HG02938 (cell line): ENCODE measurements around the gene CHERP.
"Not testable (repeated sequence)": the region's sequence is repeated elsewhere in the genome, so short reads cannot be mapped to it uniquely, and the experiment has no call there.

ENCODE experiments used
- ATAC-seq: cut with Tn5 transposase; IDR thresholded peaks from one replicate; pipeline ENCODE4 v1.9.1; 2021; ENCODE audit warnings: mild to moderate bottlenecking, moderate library complexity; ENCODE audit not compliant: unreplicated experiment

The CHERP gene

GRCh38 chr19:16576690-16577530, 34.7 kb upstream of the CHERP start:
- ATAC-seq, result no peak

DNA sequence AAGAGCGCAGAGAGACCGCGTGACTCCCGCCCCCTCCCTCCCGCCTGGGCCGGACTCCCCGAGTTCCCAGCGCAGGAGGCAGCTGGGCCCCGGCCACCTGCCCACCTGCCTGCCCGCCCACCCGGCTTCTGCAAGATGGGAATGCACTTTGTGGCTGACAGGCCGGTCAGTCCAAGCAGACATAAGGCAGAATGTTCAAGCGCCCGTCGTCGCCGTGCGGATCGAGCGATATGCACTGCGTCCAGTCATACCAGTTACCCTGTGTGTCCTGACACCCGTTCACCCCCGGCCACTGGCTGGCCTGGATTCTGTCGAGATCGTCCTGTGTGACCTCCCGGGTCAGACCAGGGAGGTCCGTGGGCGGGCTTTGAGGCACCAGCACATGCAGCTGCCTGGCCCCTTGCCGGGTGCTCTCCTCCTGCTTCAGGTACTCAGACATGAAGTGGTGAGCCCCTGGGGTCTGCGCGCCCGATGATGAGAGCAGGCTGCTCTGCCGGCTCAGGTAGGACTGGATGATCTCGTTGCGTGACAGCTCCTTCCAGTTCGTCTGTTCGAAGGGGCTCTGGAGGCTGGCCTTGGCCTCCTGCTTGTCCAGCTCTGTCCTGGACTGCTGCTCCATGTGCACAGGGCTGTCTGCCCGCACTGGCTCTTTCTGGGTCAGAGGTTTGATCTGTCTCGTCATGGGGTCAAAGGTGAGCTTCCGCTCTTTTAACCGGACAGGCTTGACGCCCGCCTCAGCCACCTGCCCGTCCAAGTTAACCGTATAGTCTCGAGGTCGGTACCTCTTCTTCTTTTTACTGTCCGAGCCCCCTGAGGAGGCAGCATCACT, 33.8 kb upstream of the CHERP start:
- ATAC-seq, result no peak

- no peak for ATAC-seq
These were observed 33.0 kb upstream of the CHERP start for GRCh38 chr19:16575282-16575681.

- no peak for ATAC-seq
These were observed 31.7 kb upstream of the CHERP start for GRCh38 chr19:16573925-16574324.

GRCh38 chr19:16573296-16573695, 31.1 kb upstream of the CHERP start:
- ATAC-seq, result no peak

- peak; percentile 81 for ATAC-seq
These were observed 30.3 kb upstream of the CHERP start, which contains the start of gene SLC35E1 for GRCh38 chr19:16572332-16573211. SLC35E1 (minus strand) TSS chr19:16572415; CDS start chr19:16572364, 51 bp downstream.

- ATAC-seq, result peak; percentile 16
These were observed 29.6 kb upstream of the CHERP start for GRCh38 chr19:16571822-16572331.

DNA sequence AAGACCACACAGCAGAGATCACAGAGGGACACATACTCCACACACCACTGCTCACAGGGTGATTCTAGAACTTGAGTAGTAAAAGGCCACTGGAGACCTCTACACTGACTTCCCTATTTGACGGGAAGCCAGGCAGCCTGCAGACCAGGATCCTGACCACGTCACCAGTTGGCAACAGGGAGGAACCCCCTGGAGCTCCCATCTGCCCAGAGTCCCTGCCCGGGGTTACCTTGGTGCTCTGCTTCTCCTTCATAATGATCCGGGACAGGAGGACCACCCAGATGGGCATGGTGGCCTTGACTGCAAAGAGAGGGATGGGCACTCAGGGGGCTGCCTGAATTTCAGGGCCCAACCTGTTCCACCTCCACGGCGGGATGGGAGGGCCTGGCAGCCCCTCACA, 29.0 kb upstream of the CHERP start:
- ATAC-seq, result no peak

DNA sequence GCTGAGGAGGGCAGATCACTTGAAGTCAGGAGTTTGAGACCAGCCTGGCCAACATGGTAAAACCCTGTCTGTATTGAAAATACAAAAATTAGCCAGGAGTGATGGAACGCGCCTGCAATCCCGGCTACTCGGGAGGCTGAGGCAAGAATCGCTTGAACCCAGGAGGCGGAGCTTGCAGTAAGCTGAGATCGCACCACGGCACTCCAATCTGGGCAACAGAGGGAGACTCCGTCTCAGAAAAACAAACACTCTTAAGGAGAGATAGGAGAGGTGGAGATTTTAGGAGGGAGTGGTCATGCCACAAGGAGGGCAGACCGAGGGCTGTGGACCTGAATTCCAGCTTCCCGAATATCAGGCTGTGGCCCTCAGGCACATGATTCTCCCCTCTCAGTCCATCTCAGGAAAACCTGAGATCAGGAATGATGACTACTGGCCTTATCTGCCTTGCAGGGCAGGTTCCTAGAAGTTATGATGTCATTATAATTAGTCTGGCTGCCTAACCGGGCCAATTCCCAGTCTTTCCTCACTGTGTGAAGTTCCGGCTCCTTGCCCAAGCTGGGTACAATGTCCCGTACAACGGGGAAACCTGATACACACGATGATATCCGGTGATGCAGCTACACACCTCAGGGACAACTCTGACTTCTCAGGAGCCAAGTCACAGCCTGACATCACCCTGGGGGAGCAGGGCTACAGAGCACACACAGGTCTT, 27.5 kb upstream of the CHERP start:
- ATAC-seq, result no peak

DNA sequence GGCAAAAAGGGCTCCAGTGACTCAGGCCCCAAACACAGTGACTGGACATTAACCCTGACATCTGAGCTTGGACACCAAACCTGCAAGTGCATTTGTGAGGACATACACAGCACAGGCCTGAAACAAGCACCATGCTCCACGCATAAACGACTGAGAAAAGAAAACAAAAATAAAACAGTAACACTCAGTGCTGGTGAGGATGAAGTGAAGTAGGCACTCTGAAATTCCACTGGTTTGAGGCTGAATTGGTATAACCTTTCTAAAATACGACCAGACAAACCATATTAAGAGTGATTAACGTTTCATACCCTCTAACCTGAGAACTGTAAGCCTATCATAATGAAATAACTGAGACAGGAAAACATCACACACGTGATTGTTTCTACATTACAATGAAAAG, 24.5 kb upstream of the CHERP start:
- ATAC-seq, result no peak

DNA sequence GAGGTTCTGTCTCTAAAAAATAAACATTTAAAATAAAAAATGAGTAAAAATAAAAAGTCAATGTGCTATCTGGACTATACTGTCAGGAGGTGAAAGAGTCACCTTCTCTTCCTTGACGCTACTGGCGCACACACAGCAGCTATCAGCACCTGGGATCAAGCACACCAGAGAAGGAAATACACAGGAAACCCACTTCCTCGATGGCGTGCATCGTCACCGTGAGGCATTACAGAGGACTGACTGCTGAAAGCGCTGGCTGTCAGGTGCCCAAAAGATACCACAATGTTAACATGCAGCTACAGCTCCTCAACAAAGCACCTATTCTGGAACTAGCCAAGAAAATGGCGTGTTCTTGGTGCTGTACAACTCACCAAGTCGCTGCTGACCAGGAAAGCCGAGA, 23.9 kb upstream of the CHERP start:
- ATAC-seq, result no peak

GRCh38 chr19:16564842-16565241, 22.6 kb upstream of the CHERP start:
- no peak for ATAC-seq

DNA sequence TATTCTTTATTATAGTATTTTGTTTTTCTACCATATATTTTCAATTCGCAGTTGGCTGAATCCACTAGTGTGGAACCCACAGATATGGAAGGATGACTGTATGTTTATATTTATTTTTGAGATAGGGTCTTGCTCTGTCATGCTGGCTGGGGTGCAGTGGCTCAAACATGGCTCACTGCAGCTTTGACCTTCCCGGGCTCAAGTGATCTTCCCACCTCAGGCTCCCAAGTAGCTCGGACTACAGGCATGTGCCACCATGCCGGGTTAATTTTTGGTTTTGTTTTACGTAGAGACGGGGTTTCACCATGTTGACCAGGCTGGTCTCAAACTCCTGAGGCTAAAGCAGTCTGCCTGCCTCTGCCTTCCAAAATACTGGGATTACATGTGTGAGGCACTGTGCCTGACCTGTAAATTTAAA, 20.4 kb upstream of the CHERP start:
- no peak for ATAC-seq

GRCh38 chr19:16561382-16561781, 19.1 kb upstream of the CHERP start:
- no peak for ATAC-seq

GRCh38 chr19:16559780-16560276, 17.6 kb upstream of the CHERP start:
- no peak for ATAC-seq

DNA sequence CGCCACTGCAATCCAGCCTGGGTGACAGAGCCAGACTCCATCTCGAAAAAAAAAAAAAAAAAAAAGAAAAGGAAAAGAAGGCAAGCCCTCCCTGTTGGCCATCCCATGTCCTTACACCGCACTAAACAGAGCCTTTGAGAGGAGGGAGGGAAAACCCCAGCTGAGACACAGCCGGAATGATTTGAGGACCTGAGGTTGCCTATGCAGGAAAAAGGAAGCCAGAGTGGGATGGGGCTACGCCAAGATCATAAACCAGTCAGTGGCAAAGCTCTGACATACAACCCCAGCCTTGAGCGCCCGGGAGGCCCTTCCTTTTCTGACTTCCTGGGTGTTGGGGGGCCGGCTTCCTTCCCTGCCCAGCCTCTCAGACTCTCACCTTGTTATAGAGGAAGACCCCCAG, 12.5 kb upstream of the CHERP start:
- ATAC-seq, result no peak

DNA sequence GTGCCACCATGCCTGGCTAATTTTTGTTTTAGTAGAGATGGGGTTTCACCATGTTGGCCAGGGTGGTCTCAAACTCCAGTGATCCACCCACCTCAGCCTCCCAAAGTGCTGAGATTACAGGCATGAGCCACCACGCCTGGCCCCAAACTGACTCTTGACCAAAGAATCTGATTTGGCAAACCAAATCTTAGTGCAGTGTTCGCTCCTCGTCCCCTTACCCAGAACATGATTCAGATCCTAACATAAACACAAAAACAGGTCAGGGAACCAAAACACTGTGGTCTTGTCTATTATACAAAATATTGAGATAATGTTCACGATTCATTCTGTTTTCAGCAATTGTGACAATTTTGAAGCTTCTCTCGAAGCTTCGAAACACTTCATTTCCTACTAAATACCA, 9.7 kb upstream of the CHERP start:
- ATAC-seq, result not testable (repeated sequence)

DNA sequence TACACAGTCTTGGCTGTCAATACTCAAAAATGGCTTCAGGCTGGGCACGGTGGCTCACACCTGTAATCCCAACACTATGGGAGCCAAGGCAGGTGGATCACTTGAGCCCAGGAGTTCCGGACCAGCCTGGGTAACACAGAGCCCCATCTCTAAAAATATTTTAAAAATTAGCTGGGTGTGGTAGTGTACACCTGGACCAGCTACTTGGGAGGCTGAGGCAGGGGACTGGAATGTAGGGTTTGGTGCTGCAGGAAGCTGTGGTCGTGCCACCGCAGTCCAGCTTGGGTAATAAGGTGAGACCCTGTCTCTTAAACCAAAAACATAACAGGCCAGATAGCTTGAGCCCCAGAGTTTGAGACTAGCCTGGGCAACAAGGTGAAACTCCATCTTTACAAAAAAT, 6.7 kb upstream of the CHERP start:
- ATAC-seq, result no peak

DNA sequence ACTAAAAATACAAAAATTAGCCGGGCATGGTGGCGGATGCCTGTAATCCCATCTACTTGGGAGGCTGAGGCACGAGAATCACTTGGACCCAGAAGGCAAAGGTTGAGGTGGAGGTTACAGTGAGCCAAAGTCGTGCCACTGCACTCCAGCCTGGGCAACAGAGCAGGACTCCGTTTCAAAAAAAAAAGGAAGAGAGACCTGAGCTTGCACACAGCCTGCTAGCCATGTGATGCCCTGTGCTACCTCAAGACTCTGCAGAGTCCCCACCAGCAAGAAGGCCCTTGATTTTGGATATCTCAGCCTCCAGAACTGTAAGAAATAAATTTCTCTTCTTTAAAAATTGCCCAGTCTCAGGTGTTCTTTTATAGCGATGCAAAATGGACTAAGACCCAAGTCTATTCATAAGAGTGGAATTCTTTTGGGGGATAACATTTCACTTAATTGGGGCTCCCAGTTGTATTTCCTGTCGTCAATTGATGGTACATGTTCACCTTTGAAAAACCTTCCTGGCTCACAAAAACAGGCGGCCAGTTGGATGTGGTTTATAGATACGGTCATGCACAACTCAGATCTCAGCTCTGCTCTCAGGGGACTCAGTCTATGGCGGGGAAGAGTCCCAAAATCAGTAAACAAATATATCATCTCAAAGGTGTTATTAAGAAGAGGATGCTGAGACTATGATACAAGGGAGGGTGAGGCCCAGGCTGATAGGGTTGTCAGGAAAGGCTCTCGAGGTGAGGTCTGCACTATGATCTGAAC, 2.4 kb upstream of the CHERP start:
- ATAC-seq, result no peak
